Endodermal cell (in vitro differentiated cells): Measurements from ENCODE around the gene SLC4A1. TPM values are rescaled to one million over a fixed set of nuclear protein-coding genes. Genes with fewer than 3 reads are reported as not detected.
A peak's percentile ranks its signal among the peaks of the same experiment; 100 is the strongest.

ENCODE experiments used
- DNase-seq: peaks from one replicate; pipeline ENCODE4 v3.0.0-alpha.2; 2017
- H3K27ac ChIP-seq: 2 replicates; pipeline ENCODE4 v1.5.1; 2013; ENCODE audit warnings: mild to moderate bottlenecking, low read depth, low read length, moderate library complexity
- H3K27me3 ChIP-seq: 2 replicates; pipeline ENCODE4 v1.6.1; 2013; ENCODE audit warnings: mild to moderate bottlenecking, low read length, moderate library complexity; ENCODE audit not compliant: insufficient read depth, control insufficient read depth, poor library complexity, severe bottlenecking
- H3K36me3 ChIP-seq: 2 replicates; pipeline ENCODE4 v1.7.0; 2013; ENCODE audit warnings: mild to moderate bottlenecking, low read length, moderate library complexity; ENCODE audit not compliant: control insufficient read depth, insufficient read depth
- H3K4me1 ChIP-seq: one replicate; pipeline ENCODE4 v1.7.0; 2013; ENCODE audit warnings: low read length; ENCODE audit not compliant: control insufficient read depth, insufficient read depth
- H3K4me3 ChIP-seq: 2 replicates; pipeline ENCODE4 v1.5.1; 2013; ENCODE audit warnings: mild to moderate bottlenecking, low read length, moderate library complexity
- H3K9ac ChIP-seq: 2 replicates; pipeline ENCODE4 v1.6.1; 2013; ENCODE audit warnings: mild to moderate bottlenecking, low read length, moderate library complexity; ENCODE audit not compliant: poor library complexity, severe bottlenecking; ENCODE audit errors: extremely low read depth
- H3K9me3 ChIP-seq: 2 replicates; pipeline ENCODE4 v1.6.1; 2013; ENCODE audit warnings: mild to moderate bottlenecking, low read length, moderate library complexity; ENCODE audit not compliant: control insufficient read depth
- H3K27ac Mint-ChIP-seq: 2 replicates; pipeline ENCODE4 v1.8.0; 2020; ENCODE audit warnings: mixed read lengths
- H3K27me3 Mint-ChIP-seq: 2 replicates; pipeline ENCODE4 v1.8.0; 2021; ENCODE audit warnings: mild to moderate bottlenecking, mixed read lengths; ENCODE audit not compliant: insufficient read depth
- H3K36me3 Mint-ChIP-seq: 2 replicates; pipeline ENCODE4 v1.8.0; 2020; ENCODE audit warnings: low read depth, mixed read lengths
- H3K4me1 Mint-ChIP-seq: 2 replicates; pipeline ENCODE4 v1.8.0; 2020; ENCODE audit warnings: mixed read lengths
- H3K4me3 Mint-ChIP-seq: 2 replicates; pipeline ENCODE4 v1.8.0; 2020; ENCODE audit warnings: mild to moderate bottlenecking, moderate library complexity, mixed read lengths
- H3K9me3 Mint-ChIP-seq: 2 replicates; pipeline ENCODE4 v1.8.0; 2020; ENCODE audit warnings: mild to moderate bottlenecking, mixed read lengths
- WGBS, 2 experiments: methylation state at CpG; one replicate each; pipeline versions ENCODE4 v1.1.5 to v1.1.7; 2013; ENCODE audit warnings: missing lambda C conversion rate in 2 of 2, mixed read lengths in 1 of 2; ENCODE audit not compliant: insufficient coverage in 1 of 2, insufficient read length in 1 of 2; 5-methylcytosine and 5-hydroxymethylcytosine counted together
- total RNA-seq, 2 donors: library from RNA; stranded (reverse); fragmentation: NEBNext Ultra II Directional in 1 of 2; extraction: Animal tissue kit (Norgen Biotek cat#: 25700) in 1 of 2; gene quantifications; 2 replicates in 1 of 2; 3 replicates in 1 of 2; pipeline ENCODE4 v1.2.1, GENCODE V29; 2021
- TF ChIP-seq, protein P1 (sequence below): fragments of 200-600 bp; sonication (generic); conservative IDR thresholded peaks from 2 replicates; pipeline ENCODE4 v1.5.0; 2021; ENCODE audit warnings: antibody characterized with exemption, mild to moderate bottlenecking

The SLC4A1 gene
- total RNA-seq, 2 donors from 2014 or later: 0.04 TPM; not detected in 1

DNA sequence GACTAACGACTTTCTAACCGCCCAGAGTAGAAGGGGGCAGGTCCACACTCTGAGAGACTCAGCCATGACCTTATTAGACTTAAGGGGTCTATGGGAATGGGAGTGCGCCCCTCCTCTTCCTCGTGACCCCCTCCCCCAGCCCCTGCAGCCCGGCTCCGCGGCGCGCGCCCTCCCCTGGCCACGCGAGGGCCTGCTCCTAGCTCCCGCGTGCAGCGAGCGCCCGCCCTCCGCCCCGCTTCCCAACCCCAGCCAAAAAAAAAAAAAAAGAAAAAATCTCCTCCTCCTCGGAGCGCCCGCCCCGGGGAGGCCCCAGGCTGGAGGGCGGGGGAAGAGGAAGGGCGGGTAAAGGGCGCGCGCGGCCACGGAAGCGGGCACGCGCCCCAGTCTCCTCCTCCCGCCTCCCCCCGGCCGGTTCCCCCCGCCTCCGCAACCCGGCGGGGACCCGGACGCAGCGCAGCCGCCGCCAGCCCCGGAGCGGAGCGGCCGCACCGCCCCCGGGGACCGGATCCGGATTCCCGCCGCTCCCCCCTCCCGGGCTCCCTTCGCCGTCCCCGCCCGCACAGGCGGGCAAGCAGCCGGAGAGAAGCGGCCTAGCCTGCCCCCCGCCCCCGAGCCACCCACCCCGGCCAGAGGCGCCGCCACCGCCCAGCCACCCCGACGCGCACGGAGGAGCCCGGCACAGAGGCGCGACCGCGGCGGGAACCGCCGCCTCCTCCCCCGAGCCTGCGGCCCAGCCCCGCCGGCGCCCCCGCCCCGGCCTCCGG is 49.4 kb downstream of the SLC4A1 start:
- H3K4me1 ChIP-seq: peaks cover 3% of the 10 kb centered on the region
- Mint-ChIP-seq H3K36me3 (peaks cover 40% of the 10 kb centered on the region), H3K27me3 (no peaks in the 10 kb centered on the region), H3K9me3 (no peaks in the 10 kb centered on the region), H3K4me1 (peaks cover 14% of the 10 kb centered on the region), H3K4me3 (peak overlapping the region; percentile 86), H3K27ac (peak overlapping the region; percentile 66)
- no peaks in the 10 kb centered on the region for H3K27me3 ChIP-seq
- peaks cover 38% of the 10 kb centered on the region for H3K36me3 ChIP-seq
- H3K4me3 ChIP-seq: peak overlapping the region; percentile 84
- TF ChIP-seq, protein P1, sequence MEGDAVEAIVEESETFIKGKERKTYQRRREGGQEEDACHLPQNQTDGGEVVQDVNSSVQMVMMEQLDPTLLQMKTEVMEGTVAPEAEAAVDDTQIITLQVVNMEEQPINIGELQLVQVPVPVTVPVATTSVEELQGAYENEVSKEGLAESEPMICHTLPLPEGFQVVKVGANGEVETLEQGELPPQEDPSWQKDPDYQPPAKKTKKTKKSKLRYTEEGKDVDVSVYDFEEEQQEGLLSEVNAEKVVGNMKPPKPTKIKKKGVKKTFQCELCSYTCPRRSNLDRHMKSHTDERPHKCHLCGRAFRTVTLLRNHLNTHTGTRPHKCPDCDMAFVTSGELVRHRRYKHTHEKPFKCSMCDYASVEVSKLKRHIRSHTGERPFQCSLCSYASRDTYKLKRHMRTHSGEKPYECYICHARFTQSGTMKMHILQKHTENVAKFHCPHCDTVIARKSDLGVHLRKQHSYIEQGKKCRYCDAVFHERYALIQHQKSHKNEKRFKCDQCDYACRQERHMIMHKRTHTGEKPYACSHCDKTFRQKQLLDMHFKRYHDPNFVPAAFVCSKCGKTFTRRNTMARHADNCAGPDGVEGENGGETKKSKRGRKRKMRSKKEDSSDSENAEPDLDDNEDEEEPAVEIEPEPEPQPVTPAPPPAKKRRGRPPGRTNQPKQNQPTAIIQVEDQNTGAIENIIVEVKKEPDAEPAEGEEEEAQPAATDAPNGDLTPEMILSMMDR: peak; percentile 73
- H3K9ac ChIP-seq: peak overlapping the region; percentile 67
- peak; percentile 91 for DNase-seq
- 0% methylated on average over 5 to 77 of the region's 89 CpGs for WGBS, 2 experiments
- peak overlapping the region; percentile 63 for H3K27ac ChIP-seq
- no peaks in the 10 kb centered on the region for H3K9me3 ChIP-seq

DNA sequence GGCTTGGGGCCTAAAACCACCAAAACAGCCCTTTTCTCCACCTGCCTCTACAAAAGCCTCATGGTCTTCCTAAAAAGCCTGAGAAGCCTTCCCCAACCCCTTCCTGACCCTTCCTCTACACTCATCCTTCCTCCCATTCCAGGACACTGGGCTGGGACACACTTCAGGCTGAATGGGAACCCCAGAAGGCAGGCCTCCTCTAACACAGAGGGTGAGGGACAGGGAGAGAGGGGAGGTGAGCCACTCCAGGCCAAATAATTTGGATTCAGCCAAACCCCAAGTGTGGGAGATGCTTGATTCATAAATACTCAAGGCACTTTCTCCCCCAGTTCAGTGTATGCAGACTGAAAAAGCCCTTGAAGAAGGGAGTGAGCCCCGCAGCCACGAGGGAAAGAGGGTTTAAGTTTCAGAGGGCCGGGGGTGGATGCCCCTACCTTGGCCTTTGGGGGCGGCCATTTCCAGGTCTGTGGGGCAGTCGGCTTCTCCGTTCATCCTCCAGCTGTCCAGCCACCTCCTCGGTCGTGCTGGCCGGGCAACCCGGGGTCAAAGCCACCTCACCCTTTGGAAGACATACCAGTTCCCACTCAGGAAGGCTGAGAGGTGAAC is 50.1 kb downstream of the SLC4A1 start:
- H3K36me3 Mint-ChIP-seq: peaks cover 47% of the 10 kb centered on the region
- H3K9me3 Mint-ChIP-seq: no peaks in the 10 kb centered on the region
- 16 to 26% methylated on average over 3 to 10 of the region's 10 CpGs for WGBS, 2 experiments
- Histone ChIP-seq H3K9ac (peak overlapping the region; percentile 22), H3K9me3 (no peaks in the 10 kb centered on the region), H3K4me1 (peaks cover 3% of the 10 kb centered on the region), H3K27ac (no peak overlapping the region), H3K36me3 (peaks cover 42% of the 10 kb centered on the region), H3K27me3 (no peaks in the 10 kb centered on the region), H3K4me3 (peak overlapping the region; percentile 84)
- peaks cover 12% of the 10 kb centered on the region for H3K4me1 Mint-ChIP-seq
- peak overlapping the region; percentile 66 for H3K27ac Mint-ChIP-seq
- TF ChIP-seq, protein P1: no peak
- no peak for DNase-seq
- H3K27me3 Mint-ChIP-seq: no peaks in the 10 kb centered on the region
- peak overlapping the region; percentile 86 for H3K4me3 Mint-ChIP-seq

DNA sequence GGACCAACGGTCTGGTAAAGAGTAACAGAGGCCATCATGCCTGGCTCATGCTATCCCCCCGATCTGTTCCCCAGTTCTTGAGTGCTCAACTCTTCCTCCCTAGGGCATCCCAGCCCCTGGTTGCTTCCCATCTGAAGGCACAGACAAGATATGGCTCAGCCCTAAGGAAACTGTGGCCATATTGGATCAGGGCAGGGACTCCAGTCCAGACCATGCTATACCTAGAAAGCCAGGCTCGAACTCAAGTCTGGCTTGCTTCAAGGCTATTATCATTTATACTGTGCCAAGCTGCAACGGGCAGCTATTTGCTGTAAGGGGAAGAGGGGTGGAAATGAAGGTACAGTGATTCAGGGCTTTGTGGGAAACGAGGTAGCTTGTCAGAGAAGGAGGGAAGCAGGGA is 51.2 kb downstream of the SLC4A1 start:
- peaks cover 44% of the 10 kb centered on the region for H3K36me3 ChIP-seq
- peaks cover 49% of the 10 kb centered on the region for H3K36me3 Mint-ChIP-seq
- no peaks in the 10 kb centered on the region for H3K27me3 ChIP-seq
- TF ChIP-seq, protein P1: no peak
- no peaks in the 10 kb centered on the region for H3K27me3 Mint-ChIP-seq
- no peak overlapping the region for H3K27ac ChIP-seq
- H3K4me1 Mint-ChIP-seq: peaks cover 6% of the 10 kb centered on the region
- H3K4me3 ChIP-seq: peak overlapping the region; percentile 84
- no peaks in the 10 kb centered on the region for H3K9me3 ChIP-seq
- 95 to 96% methylated on average over 4 to 5 of the region's 5 CpGs for WGBS, 2 experiments
- peaks cover 3% of the 10 kb centered on the region for H3K4me1 ChIP-seq
- H3K27ac Mint-ChIP-seq: no peak overlapping the region
- no peak overlapping the region for H3K9ac ChIP-seq
- no peak for DNase-seq
- H3K4me3 Mint-ChIP-seq: peak overlapping the region; percentile 86
- no peaks in the 10 kb centered on the region for H3K9me3 Mint-ChIP-seq
